HG02870 (cell line): ENCODE results near the gene SH3PXD2A.

Source experiments
- ATAC-seq: cut with Tn5 transposase; IDR thresholded peaks from one replicate; pipeline ENCODE4 v1.9.1; 2021; ENCODE audit warnings: mild to moderate bottlenecking, moderate library complexity; ENCODE audit not compliant: unreplicated experiment

Gene SH3PXD2A

DNA sequence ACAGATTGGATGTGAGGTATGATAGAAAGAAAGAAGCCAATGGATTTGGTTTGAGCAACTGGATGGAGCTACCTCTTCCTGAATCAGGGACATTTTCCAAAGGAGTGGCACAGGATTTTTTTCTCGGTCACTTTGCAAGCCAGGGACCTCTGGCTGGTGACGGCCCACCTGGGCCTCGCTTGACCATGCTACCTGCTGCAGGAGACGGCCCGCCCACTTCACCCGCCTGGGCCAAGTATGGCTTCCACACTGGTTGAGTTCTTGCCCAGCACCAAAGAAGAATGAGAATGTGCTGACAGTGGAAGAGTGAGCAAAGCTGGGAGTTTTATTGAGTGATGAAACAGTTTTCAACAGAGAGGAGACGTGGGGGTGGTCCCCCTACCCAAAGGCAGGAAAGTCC, 24.5 kb upstream of the SH3PXD2A start:
- ATAC-seq, result no peak

DNA sequence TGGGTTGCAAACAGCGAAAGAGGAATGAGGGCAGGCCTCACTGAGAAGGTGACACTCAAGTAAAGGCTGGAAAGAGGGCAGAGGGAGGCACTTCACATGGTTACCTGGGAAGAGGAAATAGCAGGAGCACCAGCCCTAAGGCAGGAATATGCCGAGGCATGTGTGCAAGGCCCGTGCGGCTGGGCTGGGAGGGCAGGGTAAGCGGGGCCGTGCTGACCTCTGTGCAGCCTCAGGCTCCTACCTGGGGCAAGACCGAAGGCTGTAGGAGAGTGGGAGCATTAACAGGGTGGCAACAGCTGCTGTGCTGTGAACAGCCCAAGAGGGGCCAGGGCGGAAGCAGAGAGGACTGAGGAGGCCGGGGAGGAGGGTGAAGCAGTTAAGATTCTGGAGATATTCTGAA, 24.0 kb upstream of the SH3PXD2A start:
- no peak for ATAC-seq

DNA sequence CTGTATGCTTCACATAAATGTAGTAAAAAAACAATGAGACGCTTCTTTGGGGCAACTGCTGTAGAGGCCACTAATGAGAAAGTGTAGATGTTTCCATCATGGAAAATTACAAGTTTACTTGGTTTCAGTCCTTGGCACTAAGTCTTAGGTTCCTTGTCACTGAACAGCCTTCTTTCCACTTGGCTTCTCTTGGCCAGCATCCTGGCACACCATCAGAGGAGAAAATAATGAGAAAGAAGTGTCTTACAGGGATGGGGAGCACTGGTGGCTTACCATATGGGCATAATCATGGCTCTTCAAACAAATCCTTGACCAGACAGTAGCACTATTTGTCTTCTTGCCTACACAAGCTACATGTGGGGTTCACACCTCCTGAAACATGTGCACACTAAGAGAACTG, 22.5 kb upstream of the SH3PXD2A start:
- ATAC-seq, result no peak

DNA sequence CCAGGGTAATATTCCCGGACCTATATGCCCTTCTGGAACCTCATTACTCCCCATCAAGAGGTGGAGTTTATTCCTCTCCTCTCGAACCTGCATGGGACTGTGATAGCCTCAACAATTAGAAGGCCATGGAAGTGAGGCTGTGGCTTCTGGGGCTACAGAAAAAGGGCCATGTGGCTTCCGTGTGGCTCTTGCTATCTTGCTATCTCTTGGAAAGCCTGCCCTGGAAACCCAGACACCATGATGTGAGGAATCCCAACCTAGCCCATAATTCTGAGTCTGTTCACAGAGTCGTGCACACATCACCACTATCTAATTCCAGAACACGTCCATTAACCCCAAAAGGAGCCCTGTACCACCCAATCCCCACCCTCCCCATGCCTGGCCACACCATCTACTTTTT, 20.8 kb upstream of the SH3PXD2A start:
- no peak for ATAC-seq

DNA sequence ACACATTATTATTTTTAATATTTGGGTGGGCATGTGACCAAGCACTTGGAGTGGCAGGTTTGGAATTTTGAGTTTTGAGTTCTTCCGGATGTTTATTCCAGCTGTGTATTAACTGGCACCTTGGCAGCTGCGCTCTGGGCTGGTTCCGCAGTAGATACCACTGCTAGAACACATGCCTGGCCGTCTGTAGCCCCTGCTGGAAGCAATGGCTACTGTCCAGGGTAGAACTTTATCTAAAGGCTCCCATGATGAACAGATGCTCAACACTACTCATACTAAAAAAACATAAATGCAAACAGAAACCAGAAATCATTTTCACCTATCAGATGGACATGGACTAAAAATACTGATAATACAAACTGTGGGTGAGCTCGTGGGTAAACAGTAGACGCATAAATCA, 19.4 kb upstream of the SH3PXD2A start:
- ATAC-seq, result no peak

DNA sequence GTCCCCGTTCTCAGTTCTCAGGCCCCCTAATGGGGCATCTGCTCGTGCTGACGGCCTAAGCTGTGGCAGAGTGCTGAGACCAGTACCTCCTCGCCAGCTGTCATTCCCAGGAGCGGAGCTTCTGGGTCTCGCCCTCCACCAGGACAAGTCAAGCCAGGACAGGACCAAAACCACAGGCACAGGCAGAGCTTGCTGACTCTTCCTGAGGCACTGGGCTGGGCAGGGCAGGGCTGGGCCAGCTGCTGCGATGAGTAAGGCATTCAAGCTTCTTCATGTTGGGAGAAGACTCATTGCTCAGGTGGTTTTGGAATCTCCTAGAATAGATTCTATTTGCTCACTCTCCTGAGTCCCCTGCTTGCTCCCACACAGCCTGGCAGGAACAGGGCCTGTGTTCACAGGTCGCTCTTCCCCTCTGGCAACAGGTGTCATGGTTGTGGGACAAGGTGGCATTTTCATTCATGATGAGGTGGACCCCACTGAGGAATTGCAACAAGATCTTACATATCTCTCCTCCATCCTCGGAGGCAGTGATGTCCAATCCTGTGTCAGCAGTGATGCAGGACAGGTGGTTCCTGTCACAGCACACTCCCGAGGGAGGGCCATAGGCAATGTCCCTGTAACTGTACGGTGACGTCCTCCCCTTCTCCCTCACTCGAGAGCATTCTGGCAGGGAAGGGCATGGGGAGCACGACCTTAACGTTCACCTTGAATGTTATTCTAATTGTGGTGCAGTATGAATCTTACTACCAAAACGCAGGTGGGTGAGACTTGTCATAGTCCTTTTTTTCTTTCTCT, 17.0 kb upstream of the SH3PXD2A start:
- no peak for ATAC-seq

DNA sequence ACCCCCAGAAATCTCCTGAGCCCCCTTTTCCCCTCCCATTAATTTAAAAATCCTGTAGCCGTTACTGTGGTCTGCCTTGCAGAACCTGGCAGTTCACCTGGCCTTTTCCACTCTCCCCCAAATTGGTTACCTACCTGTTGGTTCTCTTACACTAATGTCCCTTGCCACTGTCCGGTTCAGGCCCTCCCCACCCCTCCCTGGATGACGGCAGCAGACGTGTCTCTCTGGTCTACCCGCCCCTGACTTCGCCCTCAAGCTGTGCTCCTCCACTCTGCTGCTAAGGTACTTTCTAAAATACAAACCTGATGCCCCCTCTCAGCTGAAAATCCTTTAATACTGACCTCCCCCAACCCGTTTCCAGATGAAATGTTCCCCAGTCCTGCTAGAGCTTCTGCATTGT, 15.6 kb upstream of the SH3PXD2A start:
- no peak for ATAC-seq

DNA sequence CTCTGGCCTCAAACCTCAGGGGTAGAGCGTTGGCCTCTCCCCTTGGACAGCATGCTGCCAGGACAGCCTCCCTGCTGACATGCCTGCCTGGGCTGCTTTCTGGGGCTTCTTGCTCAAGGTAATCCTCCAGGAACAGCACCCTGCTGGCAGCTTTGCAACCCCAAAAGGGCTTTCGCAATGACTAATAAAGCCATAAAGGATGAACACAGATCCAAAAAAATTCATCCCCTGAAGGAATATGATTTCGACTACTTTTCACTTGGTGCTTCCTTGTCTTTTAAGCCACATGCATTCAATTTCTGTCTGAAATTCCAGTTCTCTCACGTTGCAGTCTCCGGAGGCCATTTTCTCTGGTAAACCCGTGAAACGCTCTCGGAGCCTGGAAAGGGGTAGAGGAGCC, 15.1 kb upstream of the SH3PXD2A start:
- no peak for ATAC-seq

DNA sequence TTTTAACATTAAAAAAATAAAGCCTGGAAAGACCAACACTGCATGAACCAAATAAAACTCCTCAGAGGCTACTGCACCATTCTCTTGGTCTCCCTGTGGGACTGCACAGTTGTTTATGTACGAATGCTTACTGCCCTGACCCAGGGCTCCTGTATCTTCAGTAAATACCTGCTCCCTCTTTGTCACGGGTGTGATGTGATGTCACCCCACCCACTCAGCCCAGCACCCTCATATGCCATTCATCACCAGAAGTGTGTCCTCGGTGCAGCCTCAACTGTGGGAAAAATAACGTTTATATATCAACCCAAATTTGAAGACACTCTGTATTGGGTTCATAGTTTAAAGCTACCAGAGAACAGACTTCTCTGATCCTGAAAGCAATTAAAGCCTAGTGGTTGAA, 14.0 kb upstream of the SH3PXD2A start:
- no peak for ATAC-seq

DNA sequence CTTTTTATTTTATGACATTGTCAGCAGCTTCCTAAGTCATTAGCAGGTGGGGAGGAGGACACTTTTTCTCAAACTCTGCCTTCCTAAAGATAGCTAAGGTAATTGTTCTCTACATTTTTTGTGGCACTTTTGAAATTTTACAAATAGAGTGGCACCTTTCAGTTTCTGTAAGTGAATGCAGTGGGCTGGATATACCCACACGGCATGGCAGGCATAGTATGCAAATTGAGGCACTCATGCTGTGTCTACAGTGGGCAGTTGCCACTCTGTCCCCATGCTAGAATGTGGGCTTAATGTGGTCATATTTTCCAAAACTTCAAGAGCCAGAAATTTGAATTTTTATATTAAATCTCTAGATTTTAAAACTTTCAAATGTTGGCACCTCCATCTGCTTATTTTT, 12.8 kb upstream of the SH3PXD2A start:
- no peak for ATAC-seq

DNA sequence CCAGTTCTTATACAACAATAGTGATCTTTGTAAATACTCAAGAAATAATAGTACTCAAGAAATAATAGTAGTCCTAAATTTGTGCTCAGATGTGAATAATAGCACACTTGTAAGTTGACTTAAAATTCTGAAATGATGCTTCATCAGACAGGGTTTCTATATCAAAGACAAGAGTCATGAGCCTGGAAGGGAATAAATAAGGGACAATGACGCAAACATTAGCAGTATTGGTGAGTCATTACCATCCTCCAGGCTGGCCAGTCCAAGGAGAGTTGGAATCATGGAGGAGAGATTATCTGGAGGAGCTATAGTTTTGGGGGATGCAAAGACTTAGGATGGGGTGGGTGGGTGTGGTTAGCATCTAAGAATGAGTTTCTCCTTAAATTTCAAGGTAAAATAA, 6.1 kb upstream of the SH3PXD2A start:
- no peak for ATAC-seq

DNA sequence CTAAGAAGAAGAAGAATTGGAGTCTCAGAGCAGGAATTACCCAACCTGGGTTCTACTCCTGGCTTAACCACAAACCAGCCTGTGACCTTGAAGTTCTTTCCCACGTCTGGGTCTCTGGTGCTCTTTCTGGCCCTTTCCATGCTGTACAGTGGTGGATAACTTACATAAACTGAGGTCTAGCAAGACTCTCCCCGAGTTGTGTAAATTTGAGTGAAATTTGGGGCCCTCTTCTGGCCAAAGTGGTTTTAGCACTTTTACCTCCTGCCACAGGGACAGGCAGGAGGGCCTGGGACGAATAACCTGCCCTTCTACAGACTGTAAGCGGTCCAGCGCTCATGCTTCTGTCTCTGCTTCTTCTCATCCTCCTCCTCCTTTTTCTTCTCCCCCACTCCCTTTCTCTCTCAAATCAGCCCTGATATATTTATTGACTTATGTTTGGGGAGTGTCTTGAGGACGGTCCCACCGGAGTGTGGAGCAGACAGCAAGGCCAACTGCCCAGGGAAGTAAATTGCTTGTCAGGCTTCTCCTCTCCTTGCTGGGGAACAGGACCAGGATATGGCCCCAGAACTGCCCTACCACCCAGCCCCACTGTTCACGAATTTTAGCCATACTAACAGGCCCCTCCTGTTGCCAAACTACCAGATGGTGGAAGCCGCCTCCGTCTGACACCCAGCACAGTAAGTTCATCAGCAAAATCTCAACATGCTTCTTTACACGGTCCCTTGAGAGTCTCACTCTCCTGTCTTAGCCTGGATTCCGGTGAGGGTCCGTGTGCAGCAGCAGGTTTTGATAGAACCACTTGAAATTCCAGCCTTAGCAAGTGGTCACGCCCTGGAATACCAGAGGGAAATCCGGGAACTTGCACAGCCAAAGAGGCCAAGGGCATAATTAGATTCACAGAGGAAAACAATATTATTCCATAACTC, 4.0 kb upstream of the SH3PXD2A start:
- ATAC-seq, result peak; percentile 70

DNA sequence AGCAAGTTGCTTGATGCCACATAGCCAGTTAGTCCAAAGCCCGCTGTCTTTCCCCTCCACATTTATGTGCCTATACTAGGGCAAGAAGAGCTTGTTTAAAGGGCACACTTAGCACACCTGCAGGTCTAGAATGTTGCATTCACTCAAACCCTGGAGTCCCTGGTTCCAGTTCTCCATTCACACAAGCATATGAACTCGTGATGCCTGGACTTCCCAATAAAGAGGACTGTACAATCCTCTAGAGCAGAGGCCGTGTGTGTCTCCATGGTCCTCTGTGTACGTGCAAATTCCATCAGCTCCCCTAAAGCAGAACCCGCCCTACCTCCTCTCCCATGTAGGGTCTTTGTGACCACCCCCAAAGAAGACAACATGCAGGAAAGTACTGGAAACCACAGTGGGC, 3.0 kb upstream of the SH3PXD2A start:
- ATAC-seq, result no peak

DNA sequence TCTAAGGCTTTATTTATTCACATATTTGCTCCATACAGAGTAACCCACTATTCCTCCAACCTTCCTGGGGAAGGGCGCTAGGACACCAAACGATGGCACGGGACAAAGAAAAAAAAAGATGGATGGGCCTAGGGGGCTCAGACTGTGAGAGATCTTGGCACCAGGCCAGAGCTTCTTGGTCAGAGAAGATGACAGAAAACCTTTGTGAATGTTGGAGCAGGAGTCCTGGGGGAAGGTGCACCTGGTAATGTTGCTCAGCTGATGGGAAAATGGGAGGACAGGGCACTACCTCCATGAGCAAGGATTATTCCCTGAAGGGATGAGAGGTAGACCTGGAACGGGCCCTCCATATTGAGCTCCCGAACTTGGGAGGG, 1.4 kb upstream of the SH3PXD2A start:
- ATAC-seq, result no peak

DNA sequence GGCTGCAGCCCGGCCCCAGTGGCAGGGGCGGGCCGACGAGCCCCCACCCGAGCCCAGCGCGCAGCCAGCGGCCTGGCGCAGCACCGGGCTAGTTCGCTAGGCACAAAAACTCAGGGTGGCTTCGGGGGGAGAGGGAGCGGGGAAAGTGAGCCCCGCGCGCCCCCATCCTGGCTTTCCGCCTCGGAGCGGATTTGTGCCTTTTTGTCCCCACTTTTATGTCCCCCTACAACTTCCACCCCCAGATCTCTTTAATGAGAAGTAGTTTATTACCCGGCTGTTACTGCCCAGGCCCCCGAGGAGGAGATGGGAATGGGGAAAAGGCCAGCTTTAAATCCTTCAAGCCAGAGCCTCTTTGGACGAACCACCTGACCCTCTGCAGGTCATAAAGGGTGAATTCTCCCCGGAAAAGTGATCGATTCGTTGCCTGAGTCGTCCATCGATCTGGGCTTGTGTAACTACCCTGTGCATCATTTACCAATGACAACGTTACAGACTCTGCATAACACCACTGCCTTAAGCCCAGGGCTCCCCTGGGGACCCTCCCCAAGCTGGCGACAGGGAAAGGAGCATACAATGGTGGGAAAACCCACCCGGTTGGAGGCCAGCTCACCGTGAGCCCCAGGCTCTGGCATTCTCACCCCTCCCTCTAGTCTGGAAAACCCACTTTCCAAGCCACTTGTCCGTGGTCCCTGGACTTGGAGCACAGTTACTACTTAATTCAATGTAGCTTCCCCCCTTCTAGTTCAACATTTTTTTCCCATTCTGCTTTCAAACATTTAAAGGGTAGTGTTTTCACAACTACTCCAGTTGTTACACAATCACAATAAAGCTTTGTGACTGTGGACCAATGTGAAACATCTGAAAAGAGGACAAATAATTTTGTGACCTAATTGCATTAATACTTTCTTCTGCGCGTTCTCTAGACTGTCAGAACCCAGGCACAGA, 748 bp upstream of the SH3PXD2A start:
- no peak for ATAC-seq

DNA sequence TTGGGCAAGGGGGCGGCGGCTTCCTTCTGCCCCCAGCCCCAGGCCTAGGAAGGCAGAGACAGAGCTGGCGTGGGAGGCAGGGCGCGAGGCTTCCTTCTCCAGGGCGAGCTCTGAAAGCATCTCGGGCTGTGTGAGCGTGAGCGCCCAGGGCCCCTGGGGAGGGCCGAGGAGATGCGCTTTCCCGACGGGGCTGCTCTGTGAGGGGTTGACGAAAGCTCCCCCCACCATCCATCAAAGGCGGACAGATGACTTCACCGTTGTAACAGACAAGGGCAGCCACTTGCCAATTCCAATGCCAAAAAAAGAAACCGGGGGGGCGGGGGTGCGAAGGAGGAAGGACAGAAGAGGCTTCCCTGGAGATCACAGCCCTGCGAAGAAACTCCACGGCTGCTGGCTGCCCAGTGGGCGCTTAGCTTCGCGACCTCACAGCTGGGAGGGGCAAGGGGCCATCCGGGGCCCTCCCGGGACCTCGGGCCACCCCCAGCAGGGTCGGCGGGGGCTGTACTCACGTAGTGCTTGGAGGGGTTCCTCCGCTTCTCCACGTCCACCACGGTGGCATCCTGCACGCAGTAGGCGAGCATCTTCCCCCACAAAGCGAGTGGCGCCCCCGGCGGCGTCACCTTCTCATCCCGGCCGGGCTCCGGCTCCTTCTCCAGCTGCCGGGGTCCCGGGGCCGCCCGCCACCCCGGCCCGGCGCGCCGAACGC, 537 bp downstream of the SH3PXD2A start:
- ATAC-seq, result no peak

DNA sequence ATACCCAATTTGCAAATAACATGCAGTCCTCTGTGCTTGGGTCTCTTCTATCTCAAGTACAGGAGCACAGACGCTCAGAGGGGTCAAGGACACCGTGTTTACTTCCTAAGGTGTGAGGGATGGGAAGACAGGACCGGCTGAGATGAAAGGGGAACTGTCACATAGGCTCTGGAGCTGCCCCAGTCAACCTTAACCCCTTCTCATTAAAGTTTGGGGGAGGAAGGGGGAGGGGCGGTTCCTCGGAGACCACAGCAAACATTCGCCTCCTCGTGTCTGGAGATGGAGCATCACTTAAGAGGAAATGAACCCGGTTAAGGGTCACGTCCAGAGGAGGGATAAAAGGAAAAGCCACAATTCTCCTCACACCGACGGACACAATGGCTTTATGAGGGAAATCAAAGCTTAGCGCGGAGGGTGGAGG, 1.1 kb downstream of the SH3PXD2A start:
- ATAC-seq, result no peak

DNA sequence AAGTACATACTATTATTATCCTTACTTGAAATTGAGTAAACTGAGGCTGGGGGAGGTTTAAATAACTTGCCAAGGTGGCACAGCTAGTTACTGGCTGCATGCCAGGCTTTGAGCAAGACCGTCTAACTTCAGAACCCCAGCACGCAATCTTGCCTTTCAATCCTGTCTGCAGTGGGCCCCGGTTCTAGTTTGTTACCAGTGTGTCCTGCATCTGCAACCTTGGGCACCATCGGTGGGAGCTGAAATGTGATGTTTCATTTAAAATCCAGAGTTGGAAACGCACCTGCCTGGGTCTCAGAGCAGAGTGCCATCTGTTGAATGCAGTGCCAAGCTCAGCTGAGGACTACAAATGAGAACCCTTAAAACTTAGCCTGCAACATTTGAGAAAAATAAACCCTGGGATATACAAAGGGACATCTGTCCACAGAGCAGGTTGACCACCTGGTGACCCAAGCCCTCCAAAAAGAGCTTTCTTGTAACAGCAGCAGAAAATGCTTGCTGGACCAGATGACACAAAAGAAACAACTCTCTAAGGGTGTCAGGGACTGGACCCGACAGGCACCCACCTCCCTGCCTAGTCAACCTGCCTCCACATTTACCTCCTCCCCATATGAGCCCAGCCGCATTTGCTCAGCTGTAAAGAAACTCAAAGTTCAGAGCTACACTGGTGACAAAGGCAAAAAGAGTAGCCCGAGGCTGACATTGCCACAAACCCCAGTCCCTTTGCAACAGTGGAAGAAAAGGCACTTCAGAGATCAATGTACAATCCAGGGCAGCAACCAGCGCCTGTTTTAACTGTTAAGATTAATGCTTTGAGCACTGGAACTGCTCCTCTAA, 1.7 kb downstream of the SH3PXD2A start:
- ATAC-seq, result no peak

DNA sequence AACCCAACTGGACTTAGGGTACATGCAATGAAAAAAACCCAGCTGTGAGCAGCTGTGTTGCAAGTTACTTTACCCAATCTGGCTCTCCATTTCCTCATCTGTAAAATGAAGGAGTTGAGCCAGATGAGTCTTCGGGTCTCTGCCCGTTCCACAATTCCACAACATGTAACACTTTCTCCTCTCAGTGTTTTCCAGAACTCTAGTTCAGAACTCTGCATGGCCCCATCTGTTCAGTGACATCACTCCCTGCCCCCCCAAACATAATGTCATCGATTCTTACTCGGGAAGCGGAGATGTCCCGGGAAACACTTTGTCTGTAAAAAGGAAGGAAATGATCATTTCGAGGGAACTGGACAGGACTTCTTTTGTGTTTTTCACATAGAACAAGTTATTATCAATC, 2.5 kb downstream of the SH3PXD2A start:
- no peak for ATAC-seq
